Prostate gland (tissue), 2 donors: ENCODE results near the gene LCN15. TPM values are rescaled to one million over a fixed set of nuclear protein-coding genes. Genes with fewer than 3 reads are reported as not detected.

Experiments used
- DNase-seq: peaks from one replicate; pipeline ENCODE4 v3.0.0-alpha.2; 2019; ENCODE audit warnings: low spot score
- H3K27ac ChIP-seq, 2 donors: fragments of 200-600 bp; sonication (generic); 2 replicates each; pipeline ENCODE4 v1.5.1; 2017 to 2019
- H3K27me3 ChIP-seq: fragments of 200-600 bp; sonication (generic); replicated peaks from 2 replicates; pipeline ENCODE4 v1.5.1; 2019; ENCODE audit not compliant: insufficient read depth
- H3K36me3 ChIP-seq, 2 donors: fragments of 200-600 bp; sonication (generic); 1 replicate in 1 of 2; 2 replicates in 1 of 2; pipeline versions ENCODE4 v1.5.1 to v1.8.1; 2017 to 2019
- H3K4me1 ChIP-seq: fragments of 200-600 bp; sonication (generic); replicated peaks from 2 replicates; pipeline ENCODE4 v1.5.1; 2019
- H3K4me3 ChIP-seq, 2 donors: fragments of 200-600 bp; sonication (generic); 2 replicates each; pipeline ENCODE4 v1.5.1; 2017 to 2019
- H3K9me3 ChIP-seq: fragments of 200-600 bp; sonication (generic); 2 replicates; pipeline ENCODE4 v1.5.1; 2017
- CTCF ChIP-seq, 4 experiments: fragments of 200-600 bp in 2 of 4; fragments of 450-650 bp in 2 of 4; sonication (generic) in 2 of 4; IDR thresholded peaks; 1 replicate in 3 of 4; 2 replicates in 1 of 4; pipeline ENCODE4 v1.5.1; 2016 to 2019; ENCODE audit warnings: antibody characterized with exemption in 4 of 4, mild to moderate bottlenecking in 2 of 4, moderate library complexity in 2 of 4
- POLR2A ChIP-seq: fragments of 450-650 bp; IDR thresholded peaks from one replicate; pipeline ENCODE4 v1.6.1; 2016; ENCODE audit warnings: antibody characterized with exemption, mild to moderate bottlenecking
- POLR2AphosphoS5 ChIP-seq: sonication (generic); formaldehyde crosslinking; IDR thresholded peaks from one replicate; pipeline ENCODE4 v1.6.1; 2017; ENCODE audit warnings: antibody characterized with exemption
- WGBS: methylation state at CpG from one replicate; pipeline ENCODE4 v1.1.5; 2018; 5-methylcytosine and 5-hydroxymethylcytosine counted together
- intact Hi-C: fragments of 100-400 bp; cut with DNase I; formaldehyde crosslinking; loops from one replicate; pipeline ENCODE4 v1.14.2; 2022
- total RNA-seq, 2 donors: library from RNA; depleted of rRNA; stranded (reverse); fragments of >200 nt; gene quantifications; one replicate each; pipeline ENCODE4 v1.1.0, GENCODE V29; 2016

The LCN15 gene
- total RNA-seq, 2 donors from 2014 or later: 0.40 TPM; not detected in 1

GRCh38 chr9:136729926-136730325, 34.4 kb downstream of the LCN15 start:
- intact Hi-C loops: loop anchor here (2.0 to 10.0 kb wide), 2 partner anchors 13 to 115 kb away; partner anchors contain the start of genes AJM1 and PHPT1
- TF ChIP-seq POLR2AphosphoS5: no peak
- TF ChIP-seq POLR2A: no peak
- no peak for TF ChIP-seq CTCF (IDR thresholded peaks at IDR 0.05)
- no peak overlapping the region for H3K4me3 ChIP-seq
- no peak for DNase-seq
- no peaks in the 10 kb centered on the region for H3K9me3 ChIP-seq
- no peak overlapping the region for H3K27ac ChIP-seq
- H3K36me3 ChIP-seq: no peaks in the 10 kb centered on the region
- 96% methylated on average over 8 of the region's 8 CpGs for WGBS
- no peaks in the 10 kb centered on the region for H3K27me3 ChIP-seq
- peaks cover 14% of the 10 kb centered on the region for H3K4me1 ChIP-seq

DNA sequence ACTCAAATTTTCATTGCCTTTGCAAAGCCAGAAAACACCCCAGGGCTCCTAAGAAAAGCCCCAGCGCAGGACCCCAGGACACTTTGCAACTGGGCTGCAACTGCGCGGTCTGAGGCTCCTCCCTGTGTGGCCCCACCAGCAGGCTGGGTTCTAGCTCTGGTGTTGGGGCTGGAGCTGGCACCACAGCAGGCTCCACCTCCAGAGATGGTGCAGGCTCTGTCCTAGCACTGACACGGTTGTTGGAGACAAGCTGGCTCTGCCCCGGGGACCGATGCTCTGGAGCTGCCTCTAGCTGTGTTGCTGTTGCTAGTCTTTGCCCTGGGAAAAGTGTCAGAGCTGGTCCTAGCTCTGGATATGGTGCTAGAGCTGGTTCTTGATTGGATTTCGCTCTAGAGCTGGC, 35.2 kb downstream of the LCN15 start:
- Histone ChIP-seq H3K36me3 (no peaks in the 10 kb centered on the region), H3K4me1 (peaks cover 14% of the 10 kb centered on the region), H3K9me3 (no peaks in the 10 kb centered on the region), H3K4me3 (peak overlapping the region in 1 of 2 donors; percentile 84), H3K27me3 (no peaks in the 10 kb centered on the region), H3K27ac (no peak overlapping the region)
- intact Hi-C loops: loop anchor here (10.0 kb wide), 1 partner anchor 116 kb away; the partner anchor contains the start of genes AJM1 and PHPT1
- WGBS: 85% methylated on average over 7 of the region's 7 CpGs
- TF ChIP-seq POLR2AphosphoS5: no peak
- TF ChIP-seq CTCF (IDR thresholded peaks at IDR 0.05): no peak
- no peak for DNase-seq

DNA sequence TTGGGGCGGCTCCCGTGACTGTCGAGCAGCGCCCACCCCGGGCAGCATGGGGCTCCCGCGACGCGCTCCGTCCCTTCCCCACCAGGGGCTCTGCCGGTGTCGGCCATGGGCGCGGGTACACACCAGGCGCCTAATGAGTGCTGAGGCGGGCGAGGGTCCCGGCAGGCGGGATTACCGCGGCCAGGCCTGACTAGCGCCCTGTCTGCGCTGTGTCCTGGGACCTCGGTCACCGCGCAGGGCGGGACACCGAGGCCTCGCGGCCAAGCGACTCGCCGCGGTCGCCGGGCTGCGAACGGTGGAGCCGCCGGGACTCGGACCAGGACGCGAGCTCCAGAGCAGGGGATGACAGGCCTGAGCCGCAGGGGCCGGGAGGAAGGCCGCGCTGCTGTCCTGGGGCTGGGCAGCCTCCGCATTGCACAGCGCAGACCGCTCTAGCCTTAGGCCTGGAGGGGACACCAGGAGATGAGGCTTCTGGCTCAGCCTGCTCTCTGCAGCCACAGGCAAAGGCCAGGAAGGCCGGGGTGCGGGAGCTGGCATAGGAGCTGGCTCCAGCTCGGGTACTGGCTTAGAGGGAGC, 35.7 kb downstream of the LCN15 start:
- 6% methylated on average over 44 of the region's 53 CpGs for WGBS
- no peaks in the 10 kb centered on the region for H3K9me3 ChIP-seq
- no peak for DNase-seq
- intact Hi-C loops: loop anchor here (10.0 kb wide), 1 partner anchor 116 kb away; the partner anchor contains the start of genes AJM1 and PHPT1
- H3K4me1 ChIP-seq: peaks cover 14% of the 10 kb centered on the region
- H3K27me3 ChIP-seq: no peaks in the 10 kb centered on the region
- H3K36me3 ChIP-seq: no peaks in the 10 kb centered on the region
- peak overlapping the region; percentile 32 to 78 for H3K27ac ChIP-seq
- H3K4me3 ChIP-seq: peak overlapping the region; percentile 78 to 84
- TF ChIP-seq CTCF (IDR thresholded peaks at IDR 0.05) (no peak), POLR2AphosphoS5 (no peak), POLR2A (no peak)

- WGBS: under 1% methylated on average over 58 of the region's 66 CpGs
- H3K27ac ChIP-seq: peak overlapping the region; percentile 62 to 78
- intact Hi-C loops: loop anchor here (10.0 kb wide), 1 partner anchor 117 kb away; the partner anchor contains the start of genes AJM1 and PHPT1
These were observed 36.2 kb downstream of the LCN15 start for GRCh38 chr9:136728080-136728547.

More at GRCh38 chr9:136728080-136728547, 36.2 kb downstream of the LCN15 start:
- Histone ChIP-seq H3K9me3 (no peaks in the 10 kb centered on the region), H3K27me3 (no peaks in the 10 kb centered on the region), H3K4me3 (peak overlapping the region; percentile 78 to 84), H3K4me1 (peaks cover 14% of the 10 kb centered on the region), H3K36me3 (peaks cover 0 to 4% of the 10 kb centered on the region in 2 donors)
- peak; percentile 83 for DNase-seq
- peak; percentile 94 for TF ChIP-seq POLR2A
- TF ChIP-seq CTCF (IDR thresholded peaks at IDR 0.05): peak; percentile 94 to 100 (median 98)
- peak; percentile 96 for TF ChIP-seq POLR2AphosphoS5
